Prostate gland (tissue), 2 donors: ENCODE results near the gene ZNF80.

ENCODE experiments used
- POLR2A ChIP-seq: fragments of 450-650 bp; IDR thresholded peaks from one replicate; pipeline ENCODE4 v1.6.1; 2016; ENCODE audit warnings: antibody characterized with exemption, mild to moderate bottlenecking
- POLR2AphosphoS5 ChIP-seq: sonication (generic); formaldehyde crosslinking; IDR thresholded peaks from one replicate; pipeline ENCODE4 v1.6.1; 2017; ENCODE audit warnings: antibody characterized with exemption
- TF ChIP-seq, protein P1 (sequence below), 4 experiments: fragments of 200-600 bp in 2 of 4; fragments of 450-650 bp in 2 of 4; sonication (generic) in 2 of 4; IDR thresholded peaks; 1 replicate in 3 of 4; 2 replicates in 1 of 4; pipeline ENCODE4 v1.5.1; 2016 to 2019; ENCODE audit warnings: antibody characterized with exemption in 4 of 4, mild to moderate bottlenecking in 2 of 4, moderate library complexity in 2 of 4

GRCh38 chr3:114252954-114253353 lies 15.6 kb upstream of the ZNF80 start:
- TF ChIP-seq, protein P1, sequence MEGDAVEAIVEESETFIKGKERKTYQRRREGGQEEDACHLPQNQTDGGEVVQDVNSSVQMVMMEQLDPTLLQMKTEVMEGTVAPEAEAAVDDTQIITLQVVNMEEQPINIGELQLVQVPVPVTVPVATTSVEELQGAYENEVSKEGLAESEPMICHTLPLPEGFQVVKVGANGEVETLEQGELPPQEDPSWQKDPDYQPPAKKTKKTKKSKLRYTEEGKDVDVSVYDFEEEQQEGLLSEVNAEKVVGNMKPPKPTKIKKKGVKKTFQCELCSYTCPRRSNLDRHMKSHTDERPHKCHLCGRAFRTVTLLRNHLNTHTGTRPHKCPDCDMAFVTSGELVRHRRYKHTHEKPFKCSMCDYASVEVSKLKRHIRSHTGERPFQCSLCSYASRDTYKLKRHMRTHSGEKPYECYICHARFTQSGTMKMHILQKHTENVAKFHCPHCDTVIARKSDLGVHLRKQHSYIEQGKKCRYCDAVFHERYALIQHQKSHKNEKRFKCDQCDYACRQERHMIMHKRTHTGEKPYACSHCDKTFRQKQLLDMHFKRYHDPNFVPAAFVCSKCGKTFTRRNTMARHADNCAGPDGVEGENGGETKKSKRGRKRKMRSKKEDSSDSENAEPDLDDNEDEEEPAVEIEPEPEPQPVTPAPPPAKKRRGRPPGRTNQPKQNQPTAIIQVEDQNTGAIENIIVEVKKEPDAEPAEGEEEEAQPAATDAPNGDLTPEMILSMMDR (IDR thresholded peaks at IDR 0.05), result no peak
- TF ChIP-seq POLR2A (no peak), POLR2AphosphoS5 (no peak)
